ENCODE measurements around the gene MARK3. TPM values are rescaled to one million over a fixed set of nuclear protein-coding genes. Genes with fewer than 3 reads are reported as not detected.

The MARK3 gene
- total RNA-seq, 1 donor from 2014 or later = 124 TPM

DNA sequence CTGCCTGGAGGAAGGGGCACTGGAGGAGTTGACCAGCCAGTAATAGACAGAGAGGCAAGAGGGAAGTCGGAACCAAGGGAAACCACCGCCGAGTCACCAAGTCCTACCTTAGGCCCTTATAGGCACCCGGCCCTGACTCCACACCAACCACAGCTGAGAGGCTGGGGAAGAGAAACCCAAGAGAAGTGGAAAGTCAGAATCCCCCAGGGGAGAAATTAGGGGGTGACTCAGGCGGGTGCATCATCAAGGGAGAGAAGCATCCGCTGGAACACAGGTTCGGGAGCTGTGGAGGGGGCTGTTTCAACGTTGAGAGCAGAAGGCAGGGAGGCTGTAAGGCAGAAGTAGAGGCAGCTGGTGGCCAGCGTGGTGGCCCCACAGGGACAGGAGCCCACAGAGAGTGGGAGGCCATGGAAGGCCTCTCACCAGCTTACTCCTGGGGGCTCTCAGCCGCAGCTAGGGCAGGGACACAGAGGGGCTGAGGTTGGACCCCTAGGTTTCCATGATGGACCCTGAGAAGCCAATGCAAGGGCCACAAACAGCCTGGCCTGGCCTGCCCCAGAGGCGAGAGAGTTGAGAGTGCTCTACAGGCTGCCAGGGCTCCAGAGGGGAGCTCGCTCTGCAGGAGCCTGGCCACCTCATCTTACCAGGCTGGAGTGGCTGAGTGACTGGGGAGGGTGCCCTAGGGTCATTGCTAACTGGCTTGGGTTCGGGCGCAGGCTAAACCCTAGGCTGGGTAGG is 142.4 kb downstream of the MARK3 start:
- Mint-ChIP-seq H3K9me3 (ENCODE audit: unreplicated experiment) (no peaks in the 10 kb centered on the region), H3K27me3 (ENCODE audit: low read depth, unreplicated experiment) (peaks cover 6% of the 10 kb centered on the region), H3K4me1 (ENCODE audit: low read depth, unreplicated experiment) (peaks cover 16% of the 10 kb centered on the region), H3K4me3 (ENCODE audit: unreplicated experiment) (peak overlapping the region; percentile 95), H3K36me3 (ENCODE audit: low read depth, unreplicated experiment) (peaks cover 6% of the 10 kb centered on the region), H3K27ac (ENCODE audit: unreplicated experiment) (no peak overlapping the region)
- H3K79me2 ChIP-seq (ENCODE audit: insufficient read depth, low read length) = peaks cover 35% of the 10 kb centered on the region
- no peaks in the 10 kb centered on the region for H3K9me3 ChIP-seq (ENCODE audit: insufficient read depth, low read depth, low read length)
- H3K4me1 ChIP-seq (ENCODE audit: insufficient read depth, low read length) = peaks cover 27% of the 10 kb centered on the region
- TF ChIP-seq EZH2 (IDR thresholded peaks at IDR 0.05; ENCODE audit: insufficient read depth, low read length) = no peak
- TF ChIP-seq, protein P1, sequence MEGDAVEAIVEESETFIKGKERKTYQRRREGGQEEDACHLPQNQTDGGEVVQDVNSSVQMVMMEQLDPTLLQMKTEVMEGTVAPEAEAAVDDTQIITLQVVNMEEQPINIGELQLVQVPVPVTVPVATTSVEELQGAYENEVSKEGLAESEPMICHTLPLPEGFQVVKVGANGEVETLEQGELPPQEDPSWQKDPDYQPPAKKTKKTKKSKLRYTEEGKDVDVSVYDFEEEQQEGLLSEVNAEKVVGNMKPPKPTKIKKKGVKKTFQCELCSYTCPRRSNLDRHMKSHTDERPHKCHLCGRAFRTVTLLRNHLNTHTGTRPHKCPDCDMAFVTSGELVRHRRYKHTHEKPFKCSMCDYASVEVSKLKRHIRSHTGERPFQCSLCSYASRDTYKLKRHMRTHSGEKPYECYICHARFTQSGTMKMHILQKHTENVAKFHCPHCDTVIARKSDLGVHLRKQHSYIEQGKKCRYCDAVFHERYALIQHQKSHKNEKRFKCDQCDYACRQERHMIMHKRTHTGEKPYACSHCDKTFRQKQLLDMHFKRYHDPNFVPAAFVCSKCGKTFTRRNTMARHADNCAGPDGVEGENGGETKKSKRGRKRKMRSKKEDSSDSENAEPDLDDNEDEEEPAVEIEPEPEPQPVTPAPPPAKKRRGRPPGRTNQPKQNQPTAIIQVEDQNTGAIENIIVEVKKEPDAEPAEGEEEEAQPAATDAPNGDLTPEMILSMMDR (IDR thresholded peaks at IDR 0.05; ENCODE audit: insufficient read depth, low read depth, low read length) = no peak
- H3K36me3 ChIP-seq (ENCODE audit: insufficient read depth, low read length) = no peaks in the 10 kb centered on the region
- H3K27me3 ChIP-seq (ENCODE audit: insufficient read depth, low read length) = peaks cover 11% of the 10 kb centered on the region
- H3K27ac ChIP-seq (ENCODE audit: low read depth, low read length) = no peak overlapping the region
- DNase-seq (ENCODE audit: low read depth) (no peak), FAIRE-seq (no peak)
- no peak overlapping the region for H3K9ac ChIP-seq (ENCODE audit: low read length)
- peak overlapping the region; percentile 94 for H3K4me2 ChIP-seq (ENCODE audit: low read length)
- no peak overlapping the region for H2AFZ ChIP-seq (ENCODE audit: low read depth, low read length)
- peaks cover 33% of the 10 kb centered on the region for H4K20me1 ChIP-seq (ENCODE audit: insufficient read depth, low read length)
- no peak overlapping the region for H3K4me3 ChIP-seq (ENCODE audit: insufficient read depth, low read depth, low read length)

DNA sequence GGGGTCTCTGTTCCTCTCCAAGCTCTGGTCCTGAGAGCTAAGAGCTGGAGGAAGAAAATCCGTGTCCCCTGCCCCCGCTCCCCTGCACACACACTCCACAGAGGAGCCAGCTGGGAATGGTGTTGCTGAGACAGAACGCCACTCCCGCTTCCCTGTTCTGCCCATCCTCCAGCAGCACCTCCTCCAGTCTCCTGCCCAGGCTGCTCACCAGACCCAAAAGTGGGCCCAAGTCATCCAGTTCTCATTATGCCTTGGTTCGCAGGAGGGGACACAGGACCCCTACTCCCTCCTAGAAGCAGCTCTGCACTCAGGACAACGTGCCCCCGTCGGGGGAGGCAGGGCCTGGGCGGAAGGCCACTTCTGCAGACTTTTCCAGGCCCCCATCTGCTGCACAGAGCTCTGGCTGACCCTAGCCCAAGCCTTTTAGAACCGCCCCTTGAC is 143.0 kb downstream of the MARK3 start:
- peak overlapping the region; percentile 95 for H3K4me3 Mint-ChIP-seq (ENCODE audit: unreplicated experiment)
- H3K36me3 Mint-ChIP-seq (ENCODE audit: low read depth, unreplicated experiment) = peaks cover 6% of the 10 kb centered on the region
- TF ChIP-seq, protein P1 (IDR thresholded peaks at IDR 0.05; ENCODE audit: insufficient read depth, low read depth, low read length) = no peak
- TF ChIP-seq EZH2 (IDR thresholded peaks at IDR 0.05; ENCODE audit: insufficient read depth, low read length) = no peak
- H3K4me1 Mint-ChIP-seq (ENCODE audit: low read depth, unreplicated experiment) = peaks cover 16% of the 10 kb centered on the region
- Histone ChIP-seq H3K79me2 (ENCODE audit: insufficient read depth, low read length) (peaks cover 37% of the 10 kb centered on the region), H4K20me1 (ENCODE audit: insufficient read depth, low read length) (peaks cover 35% of the 10 kb centered on the region), H3K27me3 (ENCODE audit: insufficient read depth, low read length) (peaks cover 8% of the 10 kb centered on the region), H3K27ac (ENCODE audit: low read depth, low read length) (peak overlapping the region; percentile 77), H3K36me3 (ENCODE audit: insufficient read depth, low read length) (no peaks in the 10 kb centered on the region), H2AFZ (ENCODE audit: low read depth, low read length) (peak overlapping the region; percentile 72), H3K9ac (ENCODE audit: low read length) (peak overlapping the region; percentile 85), H3K4me3 (ENCODE audit: insufficient read depth, low read depth, low read length) (peak overlapping the region; percentile 62), H3K4me2 (ENCODE audit: low read length) (peak overlapping the region; percentile 94), H3K9me3 (ENCODE audit: insufficient read depth, low read depth, low read length) (no peaks in the 10 kb centered on the region), H3K4me1 (ENCODE audit: insufficient read depth, low read length) (peaks cover 22% of the 10 kb centered on the region)
- H3K27ac Mint-ChIP-seq (ENCODE audit: unreplicated experiment) = peak overlapping the region; percentile 26
- FAIRE-seq (no peak), DNase-seq (ENCODE audit: low read depth) (no peak)
- H3K9me3 Mint-ChIP-seq (ENCODE audit: unreplicated experiment) = no peaks in the 10 kb centered on the region
- H3K27me3 Mint-ChIP-seq (ENCODE audit: low read depth, unreplicated experiment) = peaks cover 6% of the 10 kb centered on the region
